EH (cell line): ENCODE results near the gene PGLYRP3.
A peak's percentile ranks its signal among the peaks of the same experiment; 100 is the strongest.

Source experiments
- DNase-seq: peaks from one replicate; pipeline ENCODE4 v3.0.0-alpha.2; 2015; ENCODE audit warnings: low read depth

Gene PGLYRP3

DNA sequence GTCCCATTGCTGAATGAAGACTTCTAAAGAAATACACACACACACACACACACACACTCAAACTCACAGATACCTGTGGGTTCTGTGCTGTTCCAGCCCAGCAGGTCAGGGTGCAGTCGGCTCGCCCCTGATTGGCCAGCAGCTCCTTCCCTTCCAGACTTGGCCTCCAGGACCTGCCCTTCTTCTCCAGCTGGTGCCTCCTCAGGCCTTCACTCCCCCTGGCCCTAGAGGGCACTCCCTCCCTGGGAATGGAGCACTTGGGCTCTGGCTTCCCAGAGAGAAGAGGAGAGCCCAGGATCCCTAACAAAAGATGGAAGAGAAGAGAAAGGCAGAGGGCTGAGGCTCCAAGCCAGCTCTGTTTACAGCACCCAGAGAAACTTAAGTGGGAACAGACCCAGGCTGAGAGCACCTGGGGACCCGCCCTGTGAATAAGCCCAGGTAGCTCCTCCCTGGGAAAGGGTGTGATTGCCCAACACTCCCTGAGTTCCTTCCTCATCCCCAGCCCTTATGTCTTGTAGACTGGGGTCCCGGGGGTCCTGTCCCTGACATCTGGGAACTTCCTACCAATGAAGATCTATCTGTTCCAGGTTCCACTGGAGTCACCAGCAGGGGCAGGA lies at the start of gene PGLYRP3:
Gene PGLYRP3, minus strand, starts transcription at position 383 of the 617 bp plus-strand sequence. CDS start 2,287 bp downstream, outside the sequence.
- no peak for DNase-seq

DNA sequence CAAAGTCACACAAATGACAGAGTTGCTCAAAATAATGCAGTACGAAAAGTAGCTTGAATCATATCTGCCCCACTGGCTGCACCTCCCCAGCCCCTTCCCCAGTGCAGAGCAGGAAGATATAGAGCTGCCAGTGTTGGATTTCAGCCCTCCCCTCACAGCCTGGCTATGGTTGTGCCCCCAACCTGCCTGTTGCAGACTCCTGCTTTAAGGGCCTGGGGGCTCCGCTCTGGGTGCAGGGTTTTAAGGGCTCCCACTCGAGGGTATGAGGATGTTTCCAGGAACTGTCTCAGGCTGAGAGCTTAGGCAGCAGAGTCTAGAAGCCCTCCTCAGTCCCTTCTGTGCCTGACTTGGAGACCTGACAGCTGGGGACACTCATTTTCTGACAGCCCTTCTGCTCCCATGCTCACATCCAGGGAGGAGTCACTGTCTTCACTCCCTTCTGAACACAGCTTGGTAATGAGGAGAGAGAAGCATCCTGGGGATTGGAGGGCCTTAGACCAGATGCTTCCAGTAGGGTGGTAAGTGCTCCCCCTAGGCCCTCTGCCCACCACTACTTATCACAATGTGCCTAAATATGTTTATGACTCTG lies 49.5 kb upstream of the PGLYRP3 start:
- no peak for DNase-seq

DNA sequence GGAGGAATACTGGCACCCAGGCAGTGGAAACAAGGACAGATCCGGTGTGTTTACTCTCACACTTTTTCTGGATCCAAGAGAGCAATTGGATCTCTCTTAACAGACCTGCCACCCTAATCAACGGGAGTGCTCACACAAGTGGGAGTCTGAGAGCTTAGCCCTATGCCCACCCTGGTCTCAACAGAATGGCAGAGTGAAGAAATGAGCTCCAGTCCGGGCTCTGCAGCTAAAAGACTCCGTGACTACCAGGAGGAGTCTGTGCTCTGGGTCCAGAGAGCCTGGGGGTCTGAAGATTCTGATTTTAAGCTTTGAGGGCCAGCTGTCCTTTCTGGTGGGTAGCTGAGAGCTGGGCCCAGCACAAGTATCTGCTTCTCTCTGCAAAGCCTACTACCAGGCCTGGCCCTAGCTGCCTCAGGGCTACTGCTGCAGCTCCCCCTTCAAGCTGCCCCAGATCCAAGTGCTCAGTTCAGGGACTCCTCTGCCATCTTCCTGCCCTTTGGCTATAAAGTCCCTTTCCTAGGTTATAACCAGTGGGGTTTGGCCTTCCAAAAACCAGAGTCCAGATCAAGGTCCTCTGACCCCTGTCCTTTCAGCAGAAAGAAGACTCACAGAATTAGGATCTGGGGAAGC lies 48.8 kb upstream of the PGLYRP3 start:
- no peak for DNase-seq

GRCh38 chr1:153360592-153361479 lies 48.1 kb upstream of the PGLYRP3 start:
- no peak for DNase-seq

- no peak for DNase-seq
Measured at GRCh38 chr1:153360190-153360589, 47.4 kb upstream of the PGLYRP3 start.

DNA sequence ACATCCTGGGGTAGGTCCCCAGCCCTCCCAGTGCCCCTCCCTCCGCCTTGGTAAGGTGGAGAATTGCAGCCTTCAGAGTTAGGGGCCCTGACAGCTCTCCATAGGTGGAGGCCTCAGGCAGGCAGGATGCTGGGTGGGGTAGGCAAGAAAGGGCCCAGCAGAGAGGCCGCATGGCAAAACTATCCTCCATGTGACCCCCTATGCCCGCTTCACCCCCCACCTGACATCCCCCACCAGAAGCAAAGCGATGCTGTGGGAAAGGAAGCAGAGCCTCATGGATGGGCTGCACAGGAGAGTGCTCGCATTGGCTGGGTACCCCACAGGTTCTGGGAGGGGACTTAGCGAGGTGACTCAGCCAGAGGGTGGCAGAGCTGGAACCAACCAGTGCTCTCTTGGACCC lies 46.5 kb upstream of the PGLYRP3 start:
- DNase-seq, result no peak

GRCh38 chr1:153358691-153358975 lies 45.9 kb upstream of the PGLYRP3 start:
- DNase-seq, result no peak

- no peak for DNase-seq
Measured at GRCh38 chr1:153357853-153358690, 45.3 kb upstream of the PGLYRP3 start, which contains the start of gene S100A9. Gene S100A9 (plus strand): TSS chr1:153357854. CDS start chr1:153358284, 430 bp downstream.

- no peak for DNase-seq
Measured at GRCh38 chr1:153357076-153357852, 44.5 kb upstream of the PGLYRP3 start.

- DNase-seq, result no peak
Measured at GRCh38 chr1:153356392-153357075, 43.8 kb upstream of the PGLYRP3 start.

DNA sequence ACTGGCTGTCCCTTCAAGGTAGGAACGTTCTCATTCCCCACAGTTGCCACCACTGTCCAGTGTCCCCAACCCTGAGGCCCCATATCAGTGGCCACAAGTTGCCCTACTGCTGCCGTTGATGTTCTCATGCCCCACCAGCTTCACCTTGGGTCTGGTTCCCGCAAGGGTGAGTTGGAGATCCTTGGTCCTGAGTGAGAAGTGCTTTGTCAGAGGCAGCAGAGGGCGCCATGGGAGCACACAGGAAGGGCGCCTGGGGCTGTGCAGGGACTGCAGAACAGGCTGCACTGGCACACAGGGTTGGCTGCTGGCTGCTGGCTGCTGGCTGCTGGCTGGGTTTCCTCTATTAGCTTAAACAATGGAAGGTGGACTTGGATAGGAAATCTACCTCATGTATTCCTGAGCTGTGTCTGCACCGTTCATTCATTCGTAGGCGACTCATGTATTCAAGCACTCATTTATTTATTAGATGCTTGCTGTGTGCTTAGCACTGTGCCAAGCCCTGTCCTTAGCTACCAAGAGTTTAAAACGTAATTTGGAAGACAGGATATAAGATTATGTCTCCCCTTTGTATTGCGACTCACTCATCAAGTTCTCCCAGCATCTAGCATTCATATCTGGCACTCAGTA lies 42.8 kb upstream of the PGLYRP3 start:
- peak; percentile 62 for DNase-seq

GRCh38 chr1:153354515-153355193 lies 41.9 kb upstream of the PGLYRP3 start:
- DNase-seq, result no peak

DNA sequence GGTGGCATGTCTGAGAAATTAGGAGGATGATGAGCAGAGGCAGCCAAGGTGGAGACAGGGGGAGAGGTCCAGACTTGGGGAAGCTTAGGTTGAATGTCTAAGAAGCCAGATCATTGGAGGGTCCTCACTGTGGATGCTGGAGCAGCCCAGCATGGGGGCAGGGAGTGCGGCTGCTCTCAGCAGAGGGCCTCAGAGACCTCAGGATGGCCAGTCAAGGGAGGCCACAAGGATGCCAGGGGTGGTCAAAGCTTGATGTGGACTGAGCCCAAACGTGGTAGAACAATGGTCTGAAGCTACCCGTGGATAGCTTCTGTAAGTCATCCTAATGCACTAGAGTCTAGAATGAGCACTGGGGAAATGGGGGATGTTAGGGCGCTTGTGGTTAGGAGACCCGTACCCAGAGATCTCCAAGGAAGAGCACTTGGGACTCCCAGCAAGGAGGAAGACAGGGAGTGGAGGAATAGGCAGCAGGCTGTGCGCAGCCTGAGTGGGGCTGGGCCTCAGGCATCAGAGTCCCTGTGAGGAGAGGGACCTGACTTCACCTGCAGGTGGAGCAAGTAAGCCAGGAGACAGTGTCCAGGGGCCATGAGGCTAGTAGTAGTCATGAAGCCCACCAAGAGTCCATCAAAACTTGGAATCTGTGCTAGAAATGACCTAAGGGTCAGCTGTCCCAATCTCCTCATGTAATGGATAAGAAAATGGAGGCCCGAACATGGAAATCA lies 40.6 kb upstream of the PGLYRP3 start:
- DNase-seq, result peak; percentile 7

GRCh38 chr1:153352523-153352922 lies 39.8 kb upstream of the PGLYRP3 start:
- peak; percentile 71 for DNase-seq

DNA sequence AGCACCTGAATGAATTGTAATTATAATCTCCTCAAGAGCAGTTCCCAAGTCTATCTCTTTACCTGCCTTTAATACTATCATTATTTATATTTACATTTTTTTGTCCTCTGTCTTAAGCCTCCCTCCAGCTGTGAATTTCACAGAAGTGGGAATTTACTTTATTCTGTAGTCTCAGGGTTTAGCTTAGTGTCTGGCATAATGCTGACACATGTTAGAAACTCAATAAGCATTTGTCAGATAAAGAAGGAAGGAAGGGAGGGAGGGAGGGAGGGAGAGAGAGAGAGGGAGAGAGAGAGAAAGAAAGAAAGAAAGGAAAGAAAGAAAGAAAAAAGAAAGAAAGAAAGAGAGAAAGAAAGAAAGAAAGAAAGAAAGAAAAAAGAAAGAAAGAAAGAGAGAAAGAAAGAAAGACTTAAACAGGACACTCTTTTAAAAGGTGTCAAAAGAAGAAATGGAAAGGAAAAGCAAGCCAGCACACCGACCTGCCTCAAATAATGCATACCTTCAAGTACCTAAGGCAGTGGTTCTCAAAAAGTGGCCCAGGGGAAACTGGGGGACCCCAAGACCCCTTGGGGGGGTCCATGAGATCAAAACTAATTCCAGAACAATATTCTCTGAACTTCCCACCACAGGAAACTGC lies 37.7 kb upstream of the PGLYRP3 start:
- no peak for DNase-seq

DNA sequence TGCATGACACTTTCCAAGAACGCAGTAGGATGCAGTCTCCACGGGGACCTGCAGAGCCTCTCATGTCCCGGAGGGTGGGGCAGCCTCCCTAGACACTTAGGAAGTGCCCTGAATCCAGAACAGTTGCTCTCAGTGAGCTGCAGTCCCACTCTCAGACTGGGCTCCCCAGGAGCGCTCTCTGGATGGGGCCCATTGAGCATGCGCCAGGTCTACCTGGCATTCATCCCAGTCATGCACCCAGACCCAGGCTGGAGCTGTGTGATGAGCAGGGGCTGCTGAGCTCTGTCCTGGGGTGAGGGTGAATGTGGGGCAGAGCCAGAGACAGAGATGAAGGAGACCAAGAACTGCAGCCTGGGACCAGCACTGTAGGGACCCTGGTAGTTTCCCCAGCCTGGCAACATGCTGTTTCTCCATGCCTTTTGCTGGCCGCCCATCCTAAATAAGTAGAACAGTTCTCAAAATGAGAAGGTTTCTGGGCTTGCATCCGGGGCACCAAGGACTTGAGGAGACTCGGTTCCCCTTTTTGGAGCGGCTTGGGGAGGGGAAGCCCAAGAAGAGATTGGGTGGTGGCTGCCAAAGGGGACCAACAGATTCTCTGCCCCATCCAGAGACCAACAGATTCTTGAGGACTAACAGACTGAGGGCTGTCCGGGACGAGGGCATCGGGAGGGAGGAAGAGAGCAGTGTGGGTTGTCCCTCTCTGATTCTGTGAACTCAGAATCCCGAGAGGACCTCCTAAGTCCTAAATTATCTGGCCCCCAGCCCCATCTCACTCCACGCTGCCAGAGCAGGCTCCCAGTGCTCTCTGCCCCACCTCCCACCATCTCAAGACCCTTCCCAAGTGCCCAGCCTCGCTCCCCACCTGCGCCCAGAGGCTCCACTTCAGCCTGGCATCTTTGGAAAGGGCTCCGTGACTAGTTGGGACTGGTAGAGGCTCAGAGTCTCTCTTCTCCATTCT lies 36.9 kb upstream of the PGLYRP3 start:
- DNase-seq, result no peak
